Skin of body (tissue), 2 donors: ENCODE data around the gene RPTOR. TPM values are rescaled to one million over a fixed set of nuclear protein-coding genes. Genes with fewer than 3 reads are reported as not detected.
"Not testable (repeated sequence)": the region's sequence is repeated elsewhere in the genome, so short reads cannot be mapped to it uniquely, and the experiment has no call there.

Experiments
- DNase-seq: peaks from one replicate; lab custom pipeline; 2025; lab: John Stamatoyannopoulos, UW
- total RNA-seq: library from RNA; depleted of rRNA; stranded (reverse); fragments of >200 nt; gene quantifications from one replicate; pipeline ENCODE4 v1.2.3, GENCODE V29; 2014

The RPTOR gene
- total RNA-seq, 1 donor from 2014 or later: 22.0 TPM

DNA sequence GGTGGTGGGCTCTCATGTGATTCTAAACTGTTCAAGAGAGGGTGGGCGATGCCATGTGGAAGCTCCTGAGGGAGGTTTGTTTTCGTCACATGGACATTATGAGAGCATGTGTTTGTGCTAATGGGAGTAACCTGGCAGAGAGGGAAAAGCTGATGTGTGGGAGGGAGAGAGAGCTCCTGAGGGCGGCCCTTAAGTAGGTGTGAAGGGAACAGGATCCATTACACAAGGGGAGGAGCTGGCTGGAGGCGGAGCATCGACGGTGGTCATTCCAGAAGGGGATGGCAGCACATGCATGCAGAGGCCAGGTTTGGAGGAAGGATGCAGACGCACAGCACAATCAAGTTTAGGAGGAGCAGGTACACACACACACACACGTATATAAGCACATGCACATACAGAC lies 197.5 kb downstream of the RPTOR start:
- DNase-seq: no peak

DNA sequence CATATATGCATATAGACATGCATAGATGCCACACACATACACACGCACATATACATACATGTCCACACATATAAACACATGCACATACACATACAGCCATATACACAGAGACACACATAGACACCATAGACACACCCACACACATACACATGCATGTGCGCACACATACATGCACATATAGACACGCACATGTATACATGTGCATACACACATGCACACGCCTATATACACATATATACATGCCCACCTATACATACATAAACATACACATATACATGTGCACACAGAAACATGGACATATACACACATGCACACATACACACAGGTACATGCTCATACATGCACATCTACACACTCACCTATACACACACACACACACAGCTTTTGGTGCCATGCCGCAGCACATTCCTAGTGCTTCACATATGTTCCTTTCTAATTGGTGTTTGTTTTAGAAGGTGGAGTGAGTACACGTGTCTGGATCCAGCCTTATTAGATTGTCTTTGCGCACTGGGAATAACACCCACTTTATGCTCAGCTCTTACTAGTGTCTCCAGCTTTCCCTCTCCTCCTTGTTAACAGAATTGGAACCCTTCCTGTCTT lies 198.0 kb downstream of the RPTOR start:
- no peak for DNase-seq

DNA sequence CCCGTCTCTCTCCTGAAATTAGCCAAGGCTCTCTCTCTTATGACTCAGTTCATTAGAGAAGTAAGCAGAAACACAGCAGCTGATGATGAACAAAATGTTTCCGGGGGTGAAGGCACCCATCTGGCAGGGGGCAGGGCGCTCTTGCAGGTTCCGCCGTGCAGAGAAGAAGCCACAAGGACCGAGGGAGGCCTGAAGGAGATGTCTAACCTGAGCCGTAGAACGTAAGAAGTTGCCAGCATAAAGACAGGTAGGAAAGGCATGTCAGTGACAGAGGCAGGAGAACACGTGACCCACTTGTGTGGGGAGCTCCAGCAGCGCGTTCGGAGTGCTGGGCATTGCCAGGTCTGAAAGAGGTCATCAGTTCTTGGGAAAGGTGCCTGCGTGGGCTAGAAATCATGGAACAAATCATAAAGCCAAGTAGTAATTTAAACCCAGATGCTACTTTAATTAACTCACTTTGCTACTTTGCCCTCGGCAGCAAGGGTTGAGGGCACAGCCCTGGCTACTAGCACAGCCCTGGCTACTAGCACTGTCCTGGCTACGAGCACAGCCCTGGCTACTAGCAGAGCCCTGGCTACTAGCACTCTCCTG lies 198.6 kb downstream of the RPTOR start:
- no peak for DNase-seq

DNA sequence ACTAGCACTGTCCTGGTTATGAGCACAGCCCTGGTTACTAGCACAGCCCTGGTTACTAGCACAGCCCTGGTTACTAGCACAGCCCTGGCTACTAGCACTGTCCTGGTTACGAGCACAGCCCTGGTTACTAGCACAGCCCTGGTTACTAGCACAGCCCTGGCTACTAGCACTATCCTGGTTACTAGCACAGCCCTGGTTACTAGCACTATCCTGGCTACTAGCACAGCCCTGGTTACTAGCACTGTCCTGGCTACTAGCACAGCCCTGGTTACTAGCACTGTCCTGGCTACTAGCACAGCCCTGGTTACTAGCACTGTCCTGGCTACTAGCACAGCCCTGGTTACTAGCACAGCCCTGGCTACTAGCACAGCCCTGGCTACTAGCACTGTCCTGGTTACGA lies 199.3 kb downstream of the RPTOR start:
- not testable (repeated sequence) for DNase-seq

DNA sequence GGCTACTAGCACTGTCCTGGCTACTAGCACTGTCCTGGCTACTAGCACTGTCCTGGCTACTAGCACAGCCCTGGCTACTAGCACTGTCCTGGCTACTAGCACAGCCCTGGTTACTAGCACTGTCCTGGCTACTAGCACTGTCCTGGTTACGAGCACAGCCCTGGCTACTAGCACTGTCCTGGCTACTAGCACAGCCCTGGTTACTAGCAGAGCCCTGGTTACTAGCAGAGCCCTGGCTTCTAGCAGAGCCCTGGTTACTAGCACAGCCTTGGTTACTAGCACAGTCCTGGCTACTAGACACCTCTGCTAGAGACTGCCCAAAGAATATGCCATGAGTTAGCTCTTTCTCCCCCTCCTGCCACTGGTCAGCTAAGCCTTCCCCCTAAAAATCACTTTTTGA lies 200.1 kb downstream of the RPTOR start:
- DNase-seq: not testable (repeated sequence)

DNA sequence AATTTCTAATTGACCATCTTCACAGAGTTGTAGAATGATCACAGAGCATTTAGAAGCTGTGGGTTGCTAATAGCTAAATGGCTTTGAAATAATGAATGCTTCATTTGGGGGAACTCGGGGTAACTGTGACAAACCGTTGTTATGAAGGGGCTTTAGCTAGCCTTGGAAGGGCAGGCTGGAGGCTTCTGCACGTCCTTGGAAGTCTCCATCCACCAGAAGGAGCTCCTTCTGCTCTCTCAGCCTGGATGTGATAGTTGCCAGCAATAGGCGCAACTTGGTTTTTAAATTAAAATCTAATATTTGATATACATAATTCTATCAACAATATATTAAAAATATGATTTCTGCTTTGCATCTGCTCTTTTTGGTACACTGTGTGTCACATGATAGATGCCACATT lies 200.5 kb downstream of the RPTOR start:
- no peak for DNase-seq

DNA sequence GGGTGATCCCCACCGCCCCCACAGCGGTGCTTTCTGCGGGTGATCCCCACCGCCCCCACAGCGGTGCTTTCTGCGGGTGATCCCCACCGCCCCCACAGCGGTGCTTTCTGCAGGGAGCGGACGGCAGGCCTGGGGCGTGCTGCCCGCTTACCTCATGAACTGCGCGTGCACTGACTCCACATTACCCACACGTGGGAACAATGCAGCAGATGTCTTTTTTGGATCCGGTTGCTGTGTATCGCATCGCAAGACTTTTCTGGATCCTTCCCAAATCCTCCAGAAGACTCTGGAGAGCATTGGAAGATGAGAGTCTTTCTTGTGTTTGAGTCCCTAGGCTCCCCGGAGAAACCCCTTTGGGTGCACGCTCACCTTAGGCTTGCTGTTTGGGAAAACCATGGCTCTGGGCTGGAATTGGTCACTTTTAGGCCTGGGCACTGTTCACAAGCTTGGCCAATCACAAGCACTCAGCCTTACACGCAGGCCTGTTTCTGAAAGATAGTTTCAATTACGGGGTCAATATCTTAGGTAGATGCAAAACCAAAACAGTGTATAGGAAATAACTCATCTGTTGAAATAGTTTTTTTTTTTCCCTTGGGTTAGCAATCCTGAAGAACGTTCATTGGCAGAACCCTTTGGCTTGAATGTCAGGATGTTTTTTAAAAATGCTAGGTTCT lies 201.8 kb downstream of the RPTOR start:
- DNase-seq: peak; percentile 58

DNA sequence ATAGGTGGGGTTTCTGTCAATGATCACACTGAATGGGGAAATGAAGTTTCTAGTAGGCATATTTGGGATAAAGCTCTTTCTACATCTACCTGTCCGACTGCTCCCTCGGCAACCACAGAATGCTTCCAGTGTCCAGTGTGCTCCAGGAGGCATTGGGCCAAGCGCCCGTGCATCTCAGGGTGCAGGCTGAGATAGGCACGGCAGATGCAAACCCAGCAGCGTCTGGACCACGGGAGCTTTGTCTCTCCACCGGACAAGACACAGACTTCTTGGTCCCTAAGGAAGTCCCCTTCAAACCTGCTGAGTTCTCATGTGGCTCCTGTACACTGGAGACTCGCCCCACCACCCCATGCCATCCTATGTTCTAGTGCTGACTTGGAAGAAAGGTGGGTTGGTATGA lies 202.8 kb downstream of the RPTOR start:
- DNase-seq: no peak

DNA sequence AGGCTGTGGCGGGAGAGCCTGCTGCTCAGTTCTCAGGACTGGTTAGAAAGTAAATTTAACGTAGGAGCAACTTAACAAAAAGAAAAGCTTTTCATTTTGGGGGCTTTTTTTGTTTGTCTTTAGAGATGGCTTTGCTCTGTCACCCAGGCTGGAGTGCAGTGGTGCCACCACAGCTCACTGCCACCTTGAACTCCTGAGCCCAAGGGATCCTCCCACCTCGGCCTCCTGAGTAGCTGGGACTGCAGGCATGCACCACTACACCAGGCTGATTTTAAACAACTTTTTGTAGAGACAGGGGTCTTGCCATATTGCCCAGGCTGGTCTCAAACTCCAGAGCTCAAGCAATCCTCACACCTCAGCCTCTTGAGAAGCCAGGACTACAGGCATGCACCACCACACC lies 205.0 kb downstream of the RPTOR start:
- no peak for DNase-seq

DNA sequence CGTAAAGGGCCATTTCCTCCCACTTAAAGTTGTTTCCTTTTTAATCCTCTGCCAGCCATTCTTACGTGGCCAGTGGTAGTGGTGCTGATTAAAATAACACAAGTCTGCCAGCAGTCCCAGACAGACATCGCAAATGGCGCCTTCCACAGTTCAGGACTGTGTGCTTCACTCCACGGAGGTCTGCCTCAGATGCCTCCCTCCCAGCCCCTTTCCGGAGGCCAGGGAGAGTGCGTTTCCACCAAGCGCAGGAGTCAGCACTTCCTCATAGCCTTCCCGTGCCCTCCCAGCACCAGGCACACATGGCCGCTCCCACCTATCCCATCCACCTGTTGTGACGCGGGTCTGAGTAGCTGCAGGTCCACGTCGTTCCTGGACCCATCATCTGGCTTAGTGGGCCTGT lies 205.6 kb downstream of the RPTOR start:
- no peak for DNase-seq

DNA sequence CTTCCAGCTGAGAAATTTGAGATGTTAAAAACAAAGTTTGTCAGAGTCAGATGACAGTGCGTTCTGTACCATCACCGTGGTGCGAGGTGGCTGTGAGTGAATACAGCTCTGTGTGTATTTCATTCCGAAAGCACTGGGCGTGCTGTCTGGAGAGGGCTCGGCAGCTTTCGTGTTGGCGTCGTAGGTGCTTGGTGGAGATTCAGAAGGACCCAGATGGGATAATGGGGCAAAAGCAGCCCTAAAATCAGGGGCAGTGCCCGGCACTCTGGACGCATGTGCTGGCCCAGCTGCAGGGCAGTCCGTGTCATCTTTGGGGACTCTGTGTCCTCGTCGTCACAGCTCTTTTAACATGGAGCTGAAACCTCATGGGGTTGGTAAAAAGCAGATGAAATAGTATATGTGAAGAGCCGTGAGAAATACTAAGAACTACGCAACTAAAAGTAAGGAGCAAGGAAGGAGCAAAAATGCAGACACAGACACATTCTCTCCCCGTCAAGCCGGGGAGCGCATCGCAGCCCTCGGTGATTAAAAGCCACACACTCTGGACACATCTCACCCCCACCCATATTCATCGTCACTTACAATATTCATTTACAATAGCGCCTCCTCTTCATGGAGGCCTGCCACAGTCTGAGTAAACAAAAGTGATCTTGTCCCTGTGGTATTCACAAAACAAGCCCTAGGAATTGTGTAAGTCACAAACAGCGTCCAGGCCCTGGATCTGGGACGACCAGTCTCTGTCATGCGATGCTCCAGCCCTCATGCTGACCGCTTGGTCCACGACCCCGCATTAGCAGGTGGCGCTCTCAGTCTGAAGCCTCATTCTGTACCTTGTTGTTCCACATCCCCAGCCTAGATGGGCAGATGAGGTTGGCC lies 206.7 kb downstream of the RPTOR start:
- DNase-seq: no peak

DNA sequence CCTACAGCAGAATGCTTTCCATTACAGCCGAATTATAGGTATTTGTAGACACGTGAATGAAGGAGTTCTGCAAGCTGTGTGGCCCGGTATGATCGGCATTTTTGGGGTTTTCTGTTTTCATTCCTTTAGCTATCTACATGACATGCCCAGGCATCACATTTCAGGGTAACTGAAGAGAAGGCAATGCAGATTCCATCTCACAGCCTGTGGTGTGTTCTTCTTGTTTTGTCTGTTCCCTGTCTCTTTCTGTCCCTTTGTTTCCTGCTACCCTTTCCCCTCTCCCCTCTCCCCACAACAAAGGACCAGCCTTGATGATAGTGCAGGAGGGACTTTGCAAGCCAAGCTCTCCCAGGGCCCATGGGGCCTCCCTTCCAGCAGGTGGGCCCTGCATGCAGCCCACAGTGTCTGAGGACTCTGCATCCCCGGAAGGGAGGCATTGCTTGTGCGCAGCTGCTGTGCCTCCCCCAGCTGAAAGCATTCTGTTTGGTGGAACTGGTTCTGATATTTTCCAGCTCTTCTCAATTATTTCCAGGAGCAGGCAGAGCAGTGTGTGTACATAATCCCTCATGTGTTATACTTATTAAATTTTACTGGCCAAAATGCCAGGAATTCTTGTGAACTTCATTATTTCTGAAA lies 207.4 kb downstream of the RPTOR start:
- DNase-seq: peak; percentile 41

DNA sequence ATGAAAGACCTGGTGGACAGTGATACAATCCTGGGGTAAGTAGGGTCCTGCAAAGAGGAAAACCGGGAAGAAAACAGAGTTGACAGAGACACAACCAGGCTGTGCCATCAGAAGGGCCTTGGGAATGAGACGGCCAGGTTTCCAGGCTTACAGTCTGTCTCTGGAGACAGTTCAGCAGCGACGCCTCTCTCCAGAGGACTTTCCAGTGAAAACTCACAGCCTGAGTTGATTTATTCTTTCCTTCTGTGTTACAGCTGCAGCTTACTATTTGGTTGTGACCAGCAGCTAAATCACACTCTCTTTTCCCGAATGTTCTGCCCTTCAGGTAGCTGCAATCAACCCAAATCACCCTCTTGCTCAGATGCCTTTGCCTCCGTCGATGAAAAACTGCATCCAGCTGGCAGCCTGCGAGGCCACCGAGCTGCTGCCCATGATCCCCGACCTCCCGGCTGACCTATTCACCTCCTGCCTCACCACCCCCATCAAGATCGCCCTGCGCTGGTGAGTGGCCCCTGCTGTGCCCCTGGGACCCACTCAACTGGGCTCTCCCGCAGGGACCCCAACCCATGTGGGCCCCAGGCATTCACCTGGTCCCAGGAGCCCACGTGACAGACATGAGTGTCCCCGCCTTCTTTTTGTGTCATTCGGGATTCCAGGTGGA lies 209.2 kb downstream of the RPTOR start:
- peak; percentile 51 for DNase-seq

DNA sequence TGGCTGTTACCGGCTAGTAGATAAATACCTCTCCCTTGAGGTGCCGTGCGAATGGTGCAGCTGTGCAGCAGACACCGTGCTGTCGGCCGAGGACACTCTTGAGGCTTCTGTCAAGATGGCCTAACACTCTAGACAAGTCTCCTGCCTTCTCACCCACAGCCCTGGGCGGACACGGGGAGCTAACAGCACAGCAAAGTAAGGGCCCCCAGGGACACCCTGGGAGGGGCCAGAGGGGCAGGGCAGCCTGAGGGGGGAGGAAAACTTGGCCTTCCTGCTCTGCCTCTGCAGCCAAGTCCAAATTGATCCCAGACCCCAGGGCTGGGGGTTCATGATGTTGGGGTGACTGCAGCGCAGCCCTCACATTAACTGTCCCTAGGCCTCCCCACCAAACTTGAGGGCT lies 210.2 kb downstream of the RPTOR start:
- no peak for DNase-seq

DNA sequence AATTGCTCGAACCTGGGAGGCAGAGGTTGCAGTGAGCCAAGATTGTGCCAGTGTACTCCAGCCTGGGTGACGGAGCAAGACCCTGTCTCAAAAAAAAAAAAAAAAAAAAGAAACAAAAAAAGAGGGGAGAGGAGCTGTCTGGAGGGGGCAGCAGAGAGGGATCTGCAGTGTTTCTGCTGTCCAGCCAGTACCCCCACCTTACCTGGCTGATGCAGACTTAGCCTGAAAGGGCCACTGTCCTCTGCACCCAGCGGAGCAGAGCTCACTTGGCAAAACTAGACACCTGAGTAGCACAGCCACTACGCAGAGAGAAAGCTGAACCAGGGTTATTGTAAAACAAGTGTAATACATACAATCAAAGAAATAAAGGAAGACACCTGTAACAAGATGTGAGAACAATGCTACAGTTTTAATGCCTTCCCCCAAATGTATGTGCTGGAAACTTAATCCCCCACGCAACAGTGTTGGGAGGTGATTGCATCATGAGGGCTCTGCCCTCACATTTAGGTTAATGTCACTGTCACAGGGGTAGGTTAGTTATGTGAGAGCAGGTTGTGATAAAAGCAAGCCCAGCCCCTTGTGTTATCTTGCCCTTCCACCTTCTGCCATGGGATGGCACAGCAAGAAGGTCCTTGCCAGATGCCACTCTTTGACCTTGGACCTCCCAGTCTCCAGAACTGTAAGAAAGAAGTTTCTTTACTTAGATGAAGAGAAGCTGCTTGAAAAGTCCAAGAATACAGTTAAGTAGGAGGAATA lies 211.2 kb downstream of the RPTOR start:
- DNase-seq: no peak

DNA sequence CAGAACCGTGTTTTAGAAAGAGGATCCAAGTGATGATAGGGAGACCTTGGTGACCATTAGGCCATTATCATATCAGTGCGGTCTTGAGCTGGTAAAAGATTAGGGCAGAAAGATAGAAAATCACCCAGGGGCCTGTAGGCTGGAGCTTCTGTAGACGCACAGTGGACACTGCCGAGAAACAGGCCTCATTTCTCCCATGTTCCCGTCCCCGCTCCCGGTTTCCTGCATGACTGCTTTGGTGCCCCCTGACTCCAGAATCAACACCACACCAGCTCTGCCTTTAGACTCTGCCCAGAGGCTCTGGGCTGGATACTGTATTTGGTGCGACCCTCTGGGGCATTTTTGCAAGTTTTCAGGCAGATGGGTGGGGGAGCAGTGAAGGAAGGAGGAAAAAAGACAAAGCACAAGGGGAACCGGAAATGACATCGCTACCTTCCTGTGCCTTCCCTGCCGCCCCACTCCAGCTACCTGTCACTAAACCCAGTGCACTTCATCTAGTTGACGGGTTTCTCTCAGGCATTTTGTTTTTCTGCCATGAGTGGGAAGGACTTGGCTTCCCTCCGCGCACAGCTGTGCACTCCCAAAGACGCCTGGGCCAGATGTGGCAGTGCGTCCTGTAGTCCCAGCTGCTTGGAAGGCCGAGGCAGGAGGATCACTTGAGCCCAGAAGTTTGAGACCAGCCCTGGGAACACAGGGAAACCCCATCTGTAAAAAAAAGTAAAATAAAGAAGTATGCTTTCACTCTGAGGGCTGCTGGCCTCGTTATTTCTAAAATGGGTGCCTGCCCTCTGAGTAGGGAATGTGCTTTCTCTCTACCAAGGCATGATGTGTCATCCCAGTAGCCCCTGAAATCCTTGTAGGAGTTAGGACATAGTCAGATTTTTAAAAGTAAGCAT lies 214.1 kb downstream of the RPTOR start:
- DNase-seq: peak; percentile 18

DNA sequence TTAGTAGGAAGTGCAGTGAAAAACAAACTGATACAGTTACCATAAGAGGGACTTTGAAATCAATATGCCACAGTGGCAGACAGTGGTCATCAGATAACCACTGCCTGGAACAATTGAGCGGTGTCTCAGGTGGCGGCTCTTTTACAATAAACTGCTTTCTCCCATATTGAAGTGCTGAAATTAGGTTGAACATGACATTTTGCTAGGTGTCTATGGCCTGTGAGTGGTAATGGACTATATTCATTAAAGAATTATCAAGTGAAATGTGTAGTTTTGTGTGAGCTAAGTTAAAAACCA lies 214.7 kb downstream of the RPTOR start:
- DNase-seq: no peak

DNA sequence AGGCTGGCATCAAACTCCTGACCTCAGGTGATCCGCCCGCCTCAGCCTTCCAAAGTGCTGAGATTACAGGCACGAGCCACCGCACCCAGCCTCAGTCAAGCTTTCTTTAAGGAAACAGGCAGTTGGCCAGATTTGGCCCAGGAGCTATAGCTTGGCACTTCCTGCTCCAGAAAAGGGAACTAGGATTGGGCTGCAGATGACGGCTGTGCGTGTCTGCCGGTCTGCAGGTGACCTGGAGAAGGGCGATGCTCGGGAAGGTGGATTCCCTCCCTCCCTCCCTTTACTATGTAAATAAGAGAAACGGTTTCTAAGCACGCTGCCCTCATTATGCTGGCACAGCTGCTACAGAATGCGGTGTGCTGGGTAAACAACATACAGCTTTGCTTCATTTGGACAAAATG lies 215.9 kb downstream of the RPTOR start:
- DNase-seq: no peak

DNA sequence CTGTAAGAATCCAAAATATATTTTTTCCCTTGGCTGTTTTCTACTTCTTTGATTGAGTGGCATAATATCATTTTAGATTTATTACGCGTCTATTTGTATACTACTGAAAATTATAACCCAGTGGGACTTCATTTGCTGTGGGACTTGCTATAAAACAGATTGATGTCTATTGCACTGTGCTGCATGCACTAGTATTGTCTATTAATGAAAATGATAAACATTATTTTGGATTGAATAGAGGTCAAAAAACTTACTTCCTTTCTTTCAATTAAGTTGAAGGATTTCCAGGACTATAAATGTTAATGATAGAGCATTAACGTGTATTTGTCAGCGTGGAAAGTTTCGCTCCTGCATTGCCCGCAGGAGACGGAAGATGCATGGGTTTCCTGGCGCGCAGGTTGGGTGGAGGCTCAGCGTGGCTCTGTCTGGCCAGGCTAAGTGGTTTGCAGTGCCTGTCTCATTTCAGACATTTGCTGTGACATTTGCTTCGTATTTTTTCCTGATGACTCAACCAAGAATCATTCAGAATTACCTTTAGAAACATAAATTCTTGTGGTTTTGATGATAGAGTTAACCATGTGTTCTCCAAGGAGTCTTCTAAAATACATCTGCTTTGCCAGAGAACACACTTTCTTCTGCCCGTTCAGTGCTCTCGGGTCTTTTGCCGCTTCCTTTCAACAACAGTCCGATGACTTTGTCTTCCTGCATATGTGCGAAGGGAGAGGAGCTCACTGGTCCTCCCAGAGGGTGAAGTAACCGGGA lies 216.7 kb downstream of the RPTOR start:
- no peak for DNase-seq
